GM12878 (cell line): ENCODE results near the gene SLC25A36. TPM values are rescaled to one million over a fixed set of nuclear protein-coding genes. Genes with fewer than 3 reads are reported as not detected.
"Not testable (repeated sequence)": the region's sequence is repeated elsewhere in the genome, so short reads cannot be mapped to it uniquely, and the experiment has no call there.

Experiments used
- ATAC-seq: fragments of 200-7000 bp; cut with Tn5 transposase; 3 replicates; pipeline ENCODE4 v1.9.1; 2020; ENCODE audit warnings: mild to moderate bottlenecking, moderate library complexity
- BruUV-seq: library from RNA; stranded (reverse); fragments of 400-500 nt; replicated peaks from 2 replicates; lab custom pipeline; 2021; lab: Mats Ljungman, UMichigan
- CTCF ChIA-PET: fragments of 300-600 bp; sonication (Branson Sonifier 250); formaldehyde crosslinking; extraction: SDS; loops from one replicate; lab custom pipeline; 2021; ENCODE audit warnings: inconsistent platforms; lab: Yijun Ruan, JAX
- POLR2A ChIA-PET: fragments of 350-600 bp; formaldehyde crosslinking; extraction: SDS; loops from one replicate; lab custom pipeline; 2021; ENCODE audit warnings: inconsistent platforms; lab: Charles Lee
- RAD21 ChIA-PET: fragments of 300-600 bp; sonication (Branson Sonifier 250); formaldehyde crosslinking; loops from one replicate; lab custom pipeline; 2023; ENCODE audit warnings: antibody characterized with exemption; ENCODE audit not compliant: unreplicated experiment; lab: Charles Lee
- SMC1A ChIA-PET: fragments of 300-600 bp; sonication (Branson Sonifier 250); formaldehyde crosslinking; loops from one replicate; lab custom pipeline; 2023; ENCODE audit not compliant: unreplicated experiment, uncharacterized antibody; lab: Charles Lee
- DNase-seq: peaks from one replicate; pipeline ENCODE4 v3.0.0-alpha.2; 2011; ENCODE audit warnings: low read depth, low spot score
- FAIRE-seq: peaks from 3 replicates; lab custom pipeline; 2011; peaks lifted over from hg19 to GRCh38; lab: Jason Lieb, UNC
- H2AFZ ChIP-seq: 2 replicates; pipeline ENCODE4 v1.6.0; 2011; ENCODE audit warnings: low read depth, low read length, control low read depth; ENCODE audit not compliant: control insufficient read depth
- H3K27ac ChIP-seq: 2 replicates; pipeline ENCODE4 v1.5.1; 2011; ENCODE audit warnings: control low read depth; ENCODE audit not compliant: control insufficient read depth, insufficient read depth
- H3K27me3 ChIP-seq, 2 experiments: replicated peaks in 1 of 2; 2 replicates each; pipeline versions ENCODE4 v1.6.0 to v1.6.1; 2011; ENCODE audit warnings: low read length in 1 of 2; ENCODE audit not compliant: control insufficient read depth in 2 of 2, insufficient read depth in 2 of 2
- H3K36me3 ChIP-seq, 2 experiments: 2 replicates each; pipeline ENCODE4 v1.5.1; 2011; ENCODE audit warnings: low read length in 1 of 2; ENCODE audit not compliant: control insufficient read depth in 2 of 2, insufficient read depth in 2 of 2
- H3K4me1 ChIP-seq: 2 replicates; pipeline ENCODE4 v1.6.1; 2011; ENCODE audit warnings: mild to moderate bottlenecking, low read length, moderate library complexity, mixed read lengths; ENCODE audit not compliant: control insufficient read depth, insufficient read depth
- H3K4me2 ChIP-seq: 2 replicates; pipeline ENCODE4 v1.6.0; 2011; ENCODE audit warnings: control low read depth; ENCODE audit not compliant: control insufficient read depth, insufficient read depth
- H3K4me3 ChIP-seq: fragments of 200-600 bp; sonication (generic); 2 replicates; pipeline ENCODE4 v1.5.1; 2016
- H3K79me2 ChIP-seq: 2 replicates; pipeline ENCODE4 v1.6.0; 2011; ENCODE audit warnings: low read length; ENCODE audit not compliant: control insufficient read depth, insufficient read depth
- H3K9ac ChIP-seq: 2 replicates; pipeline ENCODE4 v1.8.0; 2011; ENCODE audit warnings: low read length, control low read depth, mixed read lengths; ENCODE audit not compliant: control insufficient read depth, insufficient read depth
- H3K9me3 ChIP-seq: replicated peaks from 3 replicates; pipeline ENCODE4 v1.5.1; 2011; ENCODE audit warnings: mild to moderate bottlenecking, low read length; ENCODE audit not compliant: control insufficient read depth, insufficient read depth
- H4K20me1 ChIP-seq: 2 replicates; pipeline ENCODE4 v1.6.0; 2011; ENCODE audit not compliant: control insufficient read depth, insufficient read depth
- HDGF ChIP-seq: fragments of 450-650 bp; IDR thresholded peaks from 2 replicates; pipeline ENCODE4 v1.6.1; 2016; ENCODE audit warnings: antibody characterized with exemption
- MTA3 ChIP-seq: IDR thresholded peaks from 2 replicates; pipeline ENCODE4 v1.6.1; 2012; ENCODE audit warnings: low read length, inconsistent platforms, borderline replicate concordance
- RB1 ChIP-seq: fragments of 450-650 bp; formaldehyde crosslinking; IDR thresholded peaks from 2 replicates; pipeline ENCODE4 v1.6.1; 2017; ENCODE audit warnings: mild to moderate bottlenecking, borderline replicate concordance
- WGBS: methylation state at CpG from one replicate; pipeline ENCODE4 v1.1.6; 2016; ENCODE audit warnings: low lambda C conversion rate; ENCODE audit not compliant: insufficient replicate concordance, insufficient coverage; ENCODE audit errors: missing lambda C conversion rate; 5-methylcytosine and 5-hydroxymethylcytosine counted together
- in situ Hi-C: fragments of 300-500 bp; cut with MboI; formaldehyde crosslinking; loops from 9 replicates; pipeline ENCODE4 v1.14.3; 2018; ENCODE audit warnings: mixed read lengths
- intact Hi-C: fragments of 100-400 bp; cut with micrococcal nuclease; formaldehyde crosslinking; loops from one replicate; pipeline ENCODE4 v1.14.2; 2022; ENCODE audit not compliant: unreplicated experiment
- polyA plus RNA-seq, 11 experiments: library from polyadenylated mRNA; depleted of rRNA in 4 of 11; unstranded in 6 of 11; stranded (reverse) in 5 of 11; fragments of >200 nt; fragmentation: Nextera tagmentation in 4 of 11; fragmentation: Illumina TruSeq in 1 of 11; extraction: Ambion mirVana in 4 of 11; extraction: Trizol in 1 of 11; gene quantifications; 1 replicate in 1 of 11; 2 replicates in 10 of 11; pipeline versions ENCODE4 v1.2.1 to v1.2.3, GENCODE V29; 2011 to 2016; ENCODE audit warnings: inconsistent platforms in 2 of 11, missing spikeins in 2 of 11, low read depth in 1 of 11
- total RNA-seq, 4 experiments: library from RNA; depleted of rRNA in 3 of 4; stranded (reverse); fragments of >200 nt in 3 of 4; fragmentation: Illumina TruSeq in 1 of 4; extraction: Trizol in 1 of 4; gene quantifications; 2 replicates each; pipeline versions ENCODE4 v1.2.1 to v1.2.3, GENCODE V29; 2013 to 2021
- TF ChIP-seq, protein P1 (sequence below): IDR thresholded peaks from 2 replicates; pipeline ENCODE4 v1.6.1; 2011; ENCODE audit warnings: low read depth, low read length, improper control_type of control experiment, borderline replicate concordance
- TF ChIP-seq, protein P2 (sequence below): fragments of 450-650 bp; IDR thresholded peaks from 2 replicates; pipeline ENCODE4 v1.6.1; 2017; ENCODE audit warnings: borderline replicate concordance
- TF ChIP-seq, protein P3 (sequence below): IDR thresholded peaks from 2 replicates; pipeline ENCODE4 v1.6.1; 2012; ENCODE audit warnings: low read depth, low read length, improper control_type of control experiment

SLC25A36 gene
- total and polyA plus RNA-seq, 10 of the 15 experiments (the other 5 are each of a cell fraction or from before 2014, with no cell fraction given), result 13.0 to 183 (median 47.7) TPM

DNA sequence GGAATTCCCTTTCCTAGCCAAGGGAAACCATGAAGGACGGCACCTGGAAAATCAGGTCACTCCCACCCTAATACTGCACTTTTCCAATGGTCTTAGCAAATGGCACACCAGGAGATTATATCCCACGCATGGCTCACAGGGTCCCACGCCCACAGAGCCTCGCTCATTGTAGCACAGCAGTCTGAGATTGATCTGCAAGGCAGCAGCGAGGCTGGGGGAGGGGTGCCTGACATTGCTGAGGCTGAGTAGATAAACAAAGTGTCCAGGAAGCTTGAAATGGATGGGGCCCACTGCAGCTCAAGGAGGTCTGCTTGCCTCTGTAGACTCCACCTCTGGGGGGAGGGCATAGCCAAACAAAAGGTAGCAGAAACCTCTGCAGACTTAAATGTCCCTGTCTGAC lies 46.2 kb downstream of the SLC25A36 start:
- H3K4me3 ChIP-seq, FAIRE-seq, SMC1A ChIA-PET, H3K79me2 ChIP-seq, H3K36me3 ChIP-seq, H3K9ac ChIP-seq, intact Hi-C loops, H3K9me3 ChIP-seq, POLR2A ChIA-PET, H3K27ac ChIP-seq, H3K4me2 ChIP-seq, ATAC-seq, in situ Hi-C loops, RAD21 ChIA-PET, H4K20me1 ChIP-seq, H3K4me1 ChIP-seq, H3K27me3 ChIP-seq, BruUV-seq, H2AFZ ChIP-seq, DNase-seq: not testable (repeated sequence)
- CTCF ChIA-PET, result interaction anchor here (1.3 kb wide), 1 partner anchor 204 kb away, joined by 5 read pairs; no protein-coding TSS in a partner anchor
- 30% methylated on average over 5 of the region's 5 CpGs for WGBS

DNA sequence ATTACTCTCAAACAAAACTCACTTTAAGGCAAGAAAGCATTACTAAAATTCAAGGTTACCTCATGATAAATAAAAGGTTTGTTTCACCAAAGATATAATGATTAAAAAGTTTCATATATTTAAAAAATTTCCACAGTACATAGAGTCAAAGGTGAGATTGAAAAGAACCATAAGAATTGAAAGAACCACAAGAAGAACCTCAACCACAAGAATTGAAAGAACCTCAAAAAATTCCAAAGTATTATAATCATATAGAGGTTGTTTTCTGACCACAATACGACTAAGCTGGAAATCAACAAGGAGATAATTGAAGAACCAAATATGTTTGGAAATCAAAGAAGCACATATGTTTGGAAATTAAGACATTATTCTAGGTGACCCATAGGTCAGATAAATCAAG lies 52.7 kb downstream of the SLC25A36 start:
- intact Hi-C loops (no loop called here), in situ Hi-C loops (no loop called here)
- CTCF ChIA-PET, result no interaction called here
- Histone ChIP-seq H2AFZ (no peak overlapping the region), H3K36me3 (no peaks in the 10 kb centered on the region), H3K4me2 (no peak overlapping the region), H3K79me2 (no peaks in the 10 kb centered on the region), H3K9ac (no peak overlapping the region), H4K20me1 (no peaks in the 10 kb centered on the region), H3K4me1 (no peaks in the 10 kb centered on the region), H3K27me3 (no peaks in the 10 kb centered on the region), H3K4me3 (no peak overlapping the region), H3K9me3 (no peaks in the 10 kb centered on the region), H3K27ac (no peak overlapping the region)
- RAD21 ChIA-PET, result no interaction called here
- POLR2A ChIA-PET, result no interaction called here
- WGBS, result 3% methylated on average over 1 of the region's 1 CpG
- DNase-seq (no peak), FAIRE-seq (no peak)
- SMC1A ChIA-PET, result no interaction called here
- BruUV-seq, result no TSS peak
- TF ChIP-seq, protein P1, sequence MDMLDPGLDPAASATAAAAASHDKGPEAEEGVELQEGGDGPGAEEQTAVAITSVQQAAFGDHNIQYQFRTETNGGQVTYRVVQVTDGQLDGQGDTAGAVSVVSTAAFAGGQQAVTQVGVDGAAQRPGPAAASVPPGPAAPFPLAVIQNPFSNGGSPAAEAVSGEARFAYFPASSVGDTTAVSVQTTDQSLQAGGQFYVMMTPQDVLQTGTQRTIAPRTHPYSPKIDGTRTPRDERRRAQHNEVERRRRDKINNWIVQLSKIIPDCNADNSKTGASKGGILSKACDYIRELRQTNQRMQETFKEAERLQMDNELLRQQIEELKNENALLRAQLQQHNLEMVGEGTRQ, result no peak
- TF ChIP-seq, protein P2, sequence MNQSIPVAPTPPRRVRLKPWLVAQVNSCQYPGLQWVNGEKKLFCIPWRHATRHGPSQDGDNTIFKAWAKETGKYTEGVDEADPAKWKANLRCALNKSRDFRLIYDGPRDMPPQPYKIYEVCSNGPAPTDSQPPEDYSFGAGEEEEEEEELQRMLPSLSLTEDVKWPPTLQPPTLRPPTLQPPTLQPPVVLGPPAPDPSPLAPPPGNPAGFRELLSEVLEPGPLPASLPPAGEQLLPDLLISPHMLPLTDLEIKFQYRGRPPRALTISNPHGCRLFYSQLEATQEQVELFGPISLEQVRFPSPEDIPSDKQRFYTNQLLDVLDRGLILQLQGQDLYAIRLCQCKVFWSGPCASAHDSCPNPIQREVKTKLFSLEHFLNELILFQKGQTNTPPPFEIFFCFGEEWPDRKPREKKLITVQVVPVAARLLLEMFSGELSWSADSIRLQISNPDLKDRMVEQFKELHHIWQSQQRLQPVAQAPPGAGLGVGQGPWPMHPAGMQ, result no peak
- TF ChIP-seq HDGF (no peak), RB1 (no peak), MTA3 (no peak)
- TF ChIP-seq, protein P3, sequence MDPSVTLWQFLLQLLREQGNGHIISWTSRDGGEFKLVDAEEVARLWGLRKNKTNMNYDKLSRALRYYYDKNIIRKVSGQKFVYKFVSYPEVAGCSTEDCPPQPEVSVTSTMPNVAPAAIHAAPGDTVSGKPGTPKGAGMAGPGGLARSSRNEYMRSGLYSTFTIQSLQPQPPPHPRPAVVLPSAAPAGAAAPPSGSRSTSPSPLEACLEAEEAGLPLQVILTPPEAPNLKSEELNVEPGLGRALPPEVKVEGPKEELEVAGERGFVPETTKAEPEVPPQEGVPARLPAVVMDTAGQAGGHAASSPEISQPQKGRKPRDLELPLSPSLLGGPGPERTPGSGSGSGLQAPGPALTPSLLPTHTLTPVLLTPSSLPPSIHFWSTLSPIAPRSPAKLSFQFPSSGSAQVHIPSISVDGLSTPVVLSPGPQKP, result no peak
- TF ChIP-seq, all 136 proteins: peak for 0
- no peak for ATAC-seq

DNA sequence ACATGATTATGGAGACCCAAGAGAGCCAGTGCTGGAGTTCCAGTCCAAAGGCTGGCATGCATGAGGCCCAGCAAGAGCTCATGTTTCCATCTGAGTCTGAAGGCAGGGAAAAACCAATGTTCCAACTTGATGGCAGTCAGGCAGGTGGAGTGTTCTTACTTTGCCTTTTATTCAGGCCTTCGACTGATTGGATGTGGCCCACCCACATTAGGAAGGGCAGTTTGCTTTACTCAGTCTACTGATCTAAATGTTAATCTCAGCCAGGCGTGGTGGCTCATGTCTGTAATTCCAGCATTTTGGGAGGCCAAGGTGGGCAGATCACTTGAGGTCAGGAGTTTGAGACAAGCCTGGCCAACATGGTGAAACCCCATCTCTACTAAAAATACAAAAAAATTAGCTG lies 53.2 kb downstream of the SLC25A36 start:
- SMC1A ChIA-PET, in situ Hi-C loops, CTCF ChIA-PET, intact Hi-C loops, FAIRE-seq, H3K79me2 ChIP-seq, H4K20me1 ChIP-seq, ATAC-seq, H3K36me3 ChIP-seq, H3K4me3 ChIP-seq, POLR2A ChIA-PET, BruUV-seq, H3K4me1 ChIP-seq, RAD21 ChIA-PET, H3K9me3 ChIP-seq, H2AFZ ChIP-seq, H3K4me2 ChIP-seq, H3K9ac ChIP-seq, DNase-seq, H3K27me3 ChIP-seq, H3K27ac ChIP-seq: not testable (repeated sequence)
- WGBS, result 4% methylated on average over 2 of the region's 2 CpGs
